HG02852 (cell line): ENCODE results near the gene LDHD.
"Not testable (repeated sequence)": the region's sequence is repeated elsewhere in the genome, so short reads cannot be mapped to it uniquely, and the experiment has no call there.

Source experiments
- ATAC-seq: cut with Tn5 transposase; IDR thresholded peaks from one replicate; pipeline ENCODE4 v1.9.1; 2021; ENCODE audit warnings: mild to moderate bottlenecking, moderate library complexity; ENCODE audit not compliant: unreplicated experiment

Gene LDHD

DNA sequence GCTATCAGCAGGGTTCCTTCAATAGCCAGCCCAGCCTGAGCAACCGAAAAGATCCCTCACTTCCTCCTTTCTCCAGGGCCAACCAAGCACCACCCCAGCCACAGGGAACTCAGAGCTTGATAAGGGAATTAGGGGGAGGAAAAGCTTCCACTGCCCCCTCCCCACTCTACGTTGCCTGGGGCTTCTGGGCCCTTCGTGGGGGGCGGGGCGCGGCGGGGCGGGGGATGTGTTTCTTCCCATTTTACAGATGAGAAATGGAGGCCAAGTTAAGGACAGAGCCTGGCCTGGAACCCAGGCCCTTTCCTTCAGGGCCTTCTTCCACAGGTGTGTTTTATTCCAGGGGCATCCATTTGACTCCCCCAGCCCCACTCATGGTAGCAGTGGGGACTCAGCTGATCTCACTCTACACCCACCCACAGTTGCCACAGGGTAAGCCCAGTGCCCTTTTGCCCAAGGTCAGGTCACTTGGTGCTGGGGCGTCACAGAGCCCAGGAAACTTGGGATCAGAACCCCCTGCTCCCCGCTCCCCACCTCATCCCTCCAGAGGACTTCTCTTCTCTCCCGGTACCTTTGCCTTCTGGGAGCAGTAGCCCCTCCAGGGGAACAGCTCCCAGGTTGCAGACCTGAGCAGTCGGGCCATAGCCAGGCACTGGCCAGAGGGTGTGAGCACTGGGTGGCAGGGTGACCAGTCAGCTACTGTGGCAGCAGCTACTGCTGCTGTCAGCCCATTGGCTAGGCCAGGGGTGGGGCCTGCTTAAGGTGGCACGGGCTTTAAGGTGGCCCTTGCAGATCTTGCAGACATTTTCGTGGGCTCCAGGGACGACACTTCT lies at the start of gene LDHD:
Gene LDHD (minus strand): TSS at position 700 of the 830 bp plus-strand sequence. CDS start 60 bp downstream, at position 640.
- ATAC-seq = no peak

GRCh38 chr16:75160386-75160785 lies 43.8 kb upstream of the LDHD start:
- no peak for ATAC-seq

- no peak for ATAC-seq
Observed at GRCh38 chr16:75152635-75153034, 36.1 kb upstream of the LDHD start.

DNA sequence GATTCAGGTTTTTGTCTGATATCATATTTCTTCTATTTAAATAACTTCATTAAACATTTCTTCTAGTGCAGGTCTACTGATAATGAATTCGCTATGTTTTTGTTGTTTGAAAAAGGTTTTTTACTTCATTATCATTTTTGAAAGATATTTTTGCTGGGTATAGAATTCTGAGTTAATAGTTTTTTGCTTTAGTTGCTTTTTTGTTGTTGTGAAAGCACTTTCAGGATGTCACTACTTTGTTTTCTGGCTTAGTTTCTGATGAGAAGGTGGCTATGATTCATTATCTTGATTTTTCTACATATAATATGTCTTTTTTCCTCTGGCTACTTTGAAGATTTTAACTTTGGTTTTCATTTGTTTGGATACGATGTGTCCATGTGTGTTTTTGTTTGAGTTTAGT lies 35.2 kb upstream of the LDHD start:
- ATAC-seq = no peak

GRCh38 chr16:75148311-75149195 lies 32.0 kb upstream of the LDHD start, which contains the start of gene ZFP1:
Gene ZFP1, plus strand, starts transcription at chr16:75148524. Its CDS starts 4,428 bp downstream, at chr16:75152952.
- ATAC-seq = peak; percentile 85

GRCh38 chr16:75147968-75148310 lies 31.4 kb upstream of the LDHD start:
- no peak for ATAC-seq

DNA sequence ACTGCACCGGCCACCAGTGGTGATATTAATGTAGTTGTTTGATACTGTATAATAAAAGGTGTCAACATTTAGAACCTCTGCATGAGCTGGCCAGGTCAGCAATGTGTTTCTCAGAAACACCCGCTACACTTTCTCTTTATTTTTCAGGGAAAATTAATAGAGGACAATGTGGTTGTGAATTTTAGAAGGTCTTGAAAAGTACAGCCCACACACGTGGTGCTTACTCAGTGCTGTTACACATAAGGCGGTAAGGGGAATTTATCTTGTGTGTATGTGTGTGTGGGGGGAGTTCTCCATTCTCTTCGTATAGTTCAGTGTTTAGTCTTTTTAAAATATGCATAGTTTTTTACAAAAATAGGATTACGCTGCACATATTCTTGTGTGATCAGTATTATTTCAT lies 27.4 kb upstream of the LDHD start:
- no peak for ATAC-seq

- no peak for ATAC-seq
Observed at GRCh38 chr16:75139498-75139897, 22.9 kb upstream of the LDHD start.

DNA sequence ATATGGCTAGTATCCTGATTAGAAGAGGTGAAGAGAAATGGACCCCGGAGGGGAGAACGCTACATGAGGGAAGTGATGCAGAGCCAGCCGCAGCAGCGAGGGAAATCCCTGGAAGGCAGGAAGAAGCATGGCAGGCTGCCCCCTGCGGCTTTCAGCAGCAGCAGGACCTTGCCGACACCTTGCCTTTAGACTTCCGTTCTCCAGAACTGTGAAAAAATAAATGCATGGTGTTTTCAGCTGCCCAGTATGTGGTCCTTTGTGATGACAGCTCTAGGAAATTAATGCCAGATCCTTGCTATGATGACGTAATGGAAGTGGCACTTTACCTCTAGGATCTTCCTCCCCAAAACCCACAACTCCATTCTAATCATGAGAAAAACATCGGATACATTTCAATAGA lies 22.1 kb upstream of the LDHD start:
- ATAC-seq = no peak

DNA sequence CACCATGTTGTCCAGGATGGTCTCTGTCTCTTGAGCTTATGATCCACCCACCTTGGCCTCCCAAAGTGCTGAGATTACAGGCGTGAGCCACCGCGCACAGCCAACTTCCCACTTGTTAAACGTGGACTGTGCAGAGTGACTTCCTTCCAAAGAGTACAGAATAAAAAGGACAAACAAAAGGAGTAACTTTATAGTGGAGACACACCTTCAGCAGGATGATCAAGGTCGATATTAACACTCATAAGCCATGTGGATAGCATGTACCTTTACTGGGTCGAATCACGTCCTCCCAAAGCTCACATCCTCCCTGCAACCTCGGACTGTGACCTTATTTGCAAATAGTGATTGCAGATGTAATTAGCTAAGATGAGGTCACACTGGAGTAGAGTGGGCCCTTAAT lies 21.7 kb upstream of the LDHD start:
- no peak for ATAC-seq

DNA sequence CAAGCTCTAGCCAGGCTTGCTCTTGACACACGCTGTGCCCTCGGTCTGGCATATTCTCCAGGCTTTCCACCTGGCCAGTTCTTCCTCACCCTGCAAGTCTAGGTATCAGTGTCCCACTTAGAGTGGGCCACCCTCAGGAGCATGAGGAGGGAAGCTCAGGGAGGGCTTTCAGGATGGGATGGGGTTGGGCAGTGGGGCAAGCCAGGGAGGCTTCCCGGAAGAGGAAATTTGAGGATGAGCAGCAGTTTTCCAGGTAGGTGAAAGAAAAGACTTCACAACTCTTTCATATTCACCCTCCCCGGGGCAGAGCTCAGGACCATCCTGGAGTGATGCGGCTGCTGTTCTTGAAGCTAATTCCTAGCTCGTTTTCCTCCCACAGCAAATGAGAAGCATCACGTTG lies 14.5 kb upstream of the LDHD start:
- ATAC-seq = no peak

- ATAC-seq = no peak
Observed at GRCh38 chr16:75130150-75130771, 13.7 kb upstream of the LDHD start.

GRCh38 chr16:75129421-75130149 lies 13.0 kb upstream of the LDHD start:
- not testable (repeated sequence) for ATAC-seq

DNA sequence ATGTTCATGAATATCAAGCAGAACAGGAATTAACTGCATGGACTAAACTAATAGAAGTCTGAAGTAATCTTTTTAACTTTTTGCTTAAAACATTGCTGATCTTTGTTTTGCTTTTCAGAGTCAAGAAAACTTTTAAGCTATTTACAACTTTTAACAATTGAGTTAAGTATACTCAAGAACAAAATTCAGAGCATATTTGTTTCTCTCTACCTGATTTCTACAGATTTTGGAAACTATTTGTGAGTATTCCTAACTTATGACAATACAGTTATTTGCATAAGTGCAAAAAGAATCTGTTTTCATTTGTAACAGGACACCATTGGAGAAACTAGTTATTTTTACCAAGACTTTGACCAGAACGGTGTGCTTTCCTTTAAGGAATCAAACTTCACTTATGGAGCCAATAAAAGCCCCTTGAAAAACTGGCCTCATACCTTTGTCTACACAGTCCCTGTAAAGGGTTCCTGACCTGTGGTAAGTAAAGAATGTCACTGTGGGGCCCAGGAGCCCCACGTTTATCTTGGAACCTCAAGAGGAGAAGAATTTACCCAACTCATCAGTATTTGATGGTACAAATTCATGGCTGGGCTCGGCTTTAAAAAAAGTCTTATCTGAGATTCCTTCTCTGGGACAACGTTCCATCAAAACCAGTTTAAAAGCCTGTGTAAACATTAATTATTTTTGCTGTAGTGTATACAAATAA lies 11.3 kb upstream of the LDHD start:
- ATAC-seq = no peak

DNA sequence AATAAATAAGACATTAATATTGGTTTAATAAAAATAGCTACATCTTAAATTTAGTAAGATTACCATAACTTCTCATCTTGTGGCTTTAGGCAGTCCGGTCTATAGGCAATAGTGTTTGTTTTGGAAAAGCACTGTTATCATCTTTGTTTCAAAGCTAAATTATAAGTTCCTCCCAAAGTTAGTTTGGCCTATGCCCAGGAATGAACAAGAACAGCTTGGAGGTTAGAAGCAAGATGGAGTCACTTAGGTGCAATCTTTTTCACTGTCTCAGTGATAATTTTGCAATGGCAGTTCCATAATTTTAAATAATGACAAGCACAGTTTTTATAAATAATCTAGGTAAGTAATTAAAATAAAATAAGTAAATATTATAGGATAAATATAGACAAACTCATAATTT lies 6.0 kb upstream of the LDHD start:
- no peak for ATAC-seq

DNA sequence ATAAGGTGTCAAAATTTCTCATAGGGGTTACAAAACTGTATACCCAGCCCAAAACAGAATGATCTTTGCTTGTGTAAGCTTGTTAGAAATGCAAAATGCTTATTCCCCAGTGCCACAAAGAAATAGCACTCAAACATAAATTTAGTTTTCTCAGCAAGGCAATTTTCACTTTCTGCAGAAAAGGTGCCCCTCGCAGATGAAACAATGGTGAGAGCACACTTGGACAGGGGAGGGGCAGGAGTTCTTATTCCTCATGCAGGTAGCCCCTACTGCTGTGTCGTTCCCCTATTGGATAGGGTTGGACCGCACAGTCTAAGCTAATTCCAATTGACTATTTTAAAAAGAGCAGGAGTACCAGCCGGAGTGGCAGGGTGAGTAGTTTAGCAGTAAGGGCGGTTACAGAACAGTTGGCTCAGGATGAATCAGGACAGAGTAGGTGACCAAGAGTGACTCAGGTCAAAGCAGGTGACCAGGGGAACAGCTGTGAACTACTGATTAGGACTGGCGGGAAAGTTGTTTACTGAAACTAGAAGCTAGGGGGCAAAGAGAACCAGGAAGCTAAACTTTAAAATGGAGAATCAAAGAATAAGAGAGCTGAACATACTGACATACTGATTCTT lies 5.5 kb upstream of the LDHD start:
- no peak for ATAC-seq

DNA sequence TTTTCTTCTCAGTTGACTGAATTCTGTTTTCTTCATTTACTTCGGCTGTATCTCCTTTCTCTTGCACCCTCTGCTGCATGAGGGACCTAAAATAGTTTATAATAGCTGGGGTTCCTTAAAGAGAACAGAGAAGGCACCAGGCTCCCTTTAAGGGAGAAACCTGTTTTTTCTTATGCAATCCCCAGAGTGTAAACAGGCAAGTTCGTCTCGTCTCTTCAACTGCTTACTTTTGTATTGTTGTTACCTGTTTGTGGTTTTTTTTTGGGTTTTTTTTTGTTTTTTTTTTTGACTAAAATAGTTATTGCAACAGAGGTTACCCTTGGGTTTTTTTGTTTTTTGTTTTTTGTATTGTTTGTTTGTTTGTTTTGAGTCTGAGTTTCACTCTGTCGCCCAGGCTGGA lies 3.7 kb upstream of the LDHD start:
- ATAC-seq = no peak

GRCh38 chr16:75118943-75119539 lies 2.5 kb upstream of the LDHD start:
- ATAC-seq = no peak

- no peak for ATAC-seq
Observed at GRCh38 chr16:75116911-75117245, 298 bp upstream of the LDHD start.
